Measurements from ENCODE around the gene KSR2.

GRCh38 chr12:117972301-117972700 lies 3.5 kb upstream of the KSR2 start:
- no peak for TF ChIP-seq CTCF (IDR thresholded peaks at IDR 0.05)
- TF ChIP-seq POLR2A (IDR thresholded peaks at IDR 0.05), result no peak
